ENCODE measurements around the gene ATAD3C.
"Not testable (repeated sequence)": the region's sequence is repeated elsewhere in the genome, so short reads cannot be mapped to it uniquely, and the experiment has no call there.

The ATAD3C gene

DNA sequence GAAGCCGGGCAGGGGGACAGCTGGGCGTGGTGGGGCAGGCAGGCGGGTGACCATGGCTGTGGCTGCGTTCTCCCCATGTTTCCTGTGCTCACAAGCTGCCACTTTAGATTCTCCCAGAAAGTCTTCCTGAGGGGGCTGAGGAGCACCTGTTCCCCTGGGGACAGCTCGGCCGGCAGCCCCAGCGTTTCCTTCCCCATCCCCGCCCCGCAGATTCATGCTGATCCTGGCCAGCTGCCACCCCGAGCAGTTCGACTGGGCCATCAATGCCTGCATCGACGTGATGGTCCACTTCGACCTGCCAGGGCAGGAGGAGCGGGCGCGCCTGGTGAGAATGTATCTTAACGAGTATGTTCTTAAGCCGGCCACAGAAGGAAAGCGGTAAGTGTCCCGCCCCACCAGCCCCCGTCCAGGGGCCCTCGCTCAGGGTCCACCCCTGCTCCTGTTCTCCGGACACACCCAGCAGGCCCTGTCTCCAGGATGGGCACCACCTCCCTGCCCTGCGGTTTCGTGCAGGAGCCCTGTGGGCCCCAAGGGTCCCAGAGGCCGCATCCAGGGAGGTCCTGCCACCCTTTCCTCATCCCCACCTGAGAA is 11.1 kb downstream of the ATAD3C start:
- no peak for DNase-seq
- in situ Hi-C loops (cut with HindIII; ENCODE audit: low pct_ligation_motif_present, low pct_unique_long_range_greater_than_20kb, low sequenced_read_pairs), result no loop called here

DNA sequence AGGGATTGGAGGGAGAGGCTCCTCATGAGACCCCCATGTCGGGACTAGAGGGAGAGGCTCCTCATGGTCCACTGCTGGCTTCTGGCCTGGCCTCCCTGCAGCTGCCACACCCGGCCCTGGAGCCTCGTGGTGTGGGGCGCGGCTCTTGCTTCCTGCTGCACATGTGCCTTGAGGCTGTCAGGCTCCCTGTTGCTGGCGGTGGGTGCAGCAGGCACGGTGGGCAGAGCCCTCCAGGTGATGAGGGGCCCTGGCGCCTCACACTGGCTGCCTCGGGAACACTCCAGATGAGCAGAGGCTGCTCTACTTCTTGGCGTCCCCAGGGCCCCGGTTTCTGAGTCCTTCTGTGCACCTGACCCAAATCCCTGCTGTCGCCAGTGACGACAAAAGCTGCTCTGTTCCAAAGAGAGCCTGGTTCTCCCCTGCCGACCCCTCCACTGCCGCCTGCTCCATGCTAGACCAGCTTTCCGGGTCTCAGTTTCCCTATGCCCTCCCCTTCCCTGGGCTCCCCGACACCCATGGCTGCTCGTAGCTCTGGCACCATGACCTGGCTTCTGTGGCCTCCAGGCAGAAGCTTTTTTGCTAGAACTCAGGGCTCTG is 12.3 kb downstream of the ATAD3C start:
- no peak for DNase-seq
- in situ Hi-C loops (cut with HindIII; ENCODE audit: low pct_ligation_motif_present, low pct_unique_long_range_greater_than_20kb, low sequenced_read_pairs), result no loop called here

- DNase-seq, result no peak
- in situ Hi-C loops (cut with HindIII; ENCODE audit: low pct_ligation_motif_present, low pct_unique_long_range_greater_than_20kb, low sequenced_read_pairs), result no loop called here
Observed at GRCh38 chr1:1462318-1462966, 13.0 kb downstream of the ATAD3C start.

DNA sequence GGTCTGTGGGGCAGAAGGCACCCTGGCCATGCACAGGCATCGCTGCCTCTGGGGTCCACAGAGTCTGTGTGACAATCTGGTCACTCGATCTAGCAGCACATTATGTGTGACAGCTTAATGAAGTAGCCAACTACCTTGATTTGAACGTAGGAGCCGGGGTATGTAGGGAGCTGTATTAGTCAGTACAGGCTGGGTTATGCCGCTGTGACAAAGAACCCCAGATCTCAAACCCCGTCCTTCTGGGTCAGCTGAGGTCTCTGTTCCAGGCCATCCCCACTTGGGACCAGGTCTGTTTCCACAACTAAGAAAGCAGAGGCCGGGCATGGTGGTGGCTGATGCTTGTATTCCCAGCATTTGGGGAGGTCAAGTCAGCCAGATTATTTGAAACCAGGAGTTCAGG is 13.8 kb downstream of the ATAD3C start:
- in situ Hi-C loops (cut with HindIII; ENCODE audit: low pct_ligation_motif_present, low pct_unique_long_range_greater_than_20kb, low sequenced_read_pairs), result no loop called here
- DNase-seq, result no peak

- in situ Hi-C loops (cut with HindIII; ENCODE audit: low pct_ligation_motif_present, low pct_unique_long_range_greater_than_20kb, low sequenced_read_pairs); DNase-seq: not testable (repeated sequence)
Observed at GRCh38 chr1:1468196-1468985, 18.9 kb downstream of the ATAD3C start.

DNA sequence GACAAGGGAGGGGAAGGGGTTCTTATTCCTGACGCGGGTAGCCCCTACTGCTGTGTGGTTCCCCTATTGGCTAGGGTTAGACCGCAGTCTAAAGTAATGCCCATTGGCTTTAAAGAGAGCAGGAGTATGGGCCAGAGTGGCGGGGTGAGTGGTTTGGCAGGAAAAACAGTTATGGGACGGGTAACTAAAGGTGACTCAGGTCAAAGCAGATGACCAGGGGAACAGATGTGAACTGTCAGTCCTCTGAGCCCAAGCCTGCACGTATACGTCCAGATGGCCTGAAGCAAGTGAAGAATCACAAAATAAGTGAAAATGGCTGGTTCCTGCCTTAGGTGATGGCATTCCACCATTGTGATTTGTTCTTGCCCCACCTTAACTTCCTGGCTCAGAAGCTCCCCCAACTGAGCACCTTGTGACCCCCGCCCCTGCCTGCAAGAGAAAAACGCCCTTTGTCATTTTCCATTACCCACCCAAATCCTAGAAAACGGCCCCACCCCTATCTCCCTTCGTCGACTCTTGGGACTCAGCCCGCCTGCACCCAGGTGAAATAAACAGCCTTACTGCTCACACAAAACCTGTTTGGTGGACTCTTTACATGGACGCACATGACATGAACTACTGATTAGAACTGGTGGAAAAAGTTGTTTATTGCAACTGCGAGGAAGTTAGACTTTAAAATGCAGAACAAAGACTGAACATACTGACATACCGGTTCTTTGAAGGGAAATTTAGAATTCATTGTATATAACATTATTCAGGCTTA is 21.3 kb downstream of the ATAD3C start:
- in situ Hi-C loops (cut with HindIII; ENCODE audit: low pct_ligation_motif_present, low pct_unique_long_range_greater_than_20kb, low sequenced_read_pairs), result no loop called here
- peak; percentile 10 for DNase-seq

DNA sequence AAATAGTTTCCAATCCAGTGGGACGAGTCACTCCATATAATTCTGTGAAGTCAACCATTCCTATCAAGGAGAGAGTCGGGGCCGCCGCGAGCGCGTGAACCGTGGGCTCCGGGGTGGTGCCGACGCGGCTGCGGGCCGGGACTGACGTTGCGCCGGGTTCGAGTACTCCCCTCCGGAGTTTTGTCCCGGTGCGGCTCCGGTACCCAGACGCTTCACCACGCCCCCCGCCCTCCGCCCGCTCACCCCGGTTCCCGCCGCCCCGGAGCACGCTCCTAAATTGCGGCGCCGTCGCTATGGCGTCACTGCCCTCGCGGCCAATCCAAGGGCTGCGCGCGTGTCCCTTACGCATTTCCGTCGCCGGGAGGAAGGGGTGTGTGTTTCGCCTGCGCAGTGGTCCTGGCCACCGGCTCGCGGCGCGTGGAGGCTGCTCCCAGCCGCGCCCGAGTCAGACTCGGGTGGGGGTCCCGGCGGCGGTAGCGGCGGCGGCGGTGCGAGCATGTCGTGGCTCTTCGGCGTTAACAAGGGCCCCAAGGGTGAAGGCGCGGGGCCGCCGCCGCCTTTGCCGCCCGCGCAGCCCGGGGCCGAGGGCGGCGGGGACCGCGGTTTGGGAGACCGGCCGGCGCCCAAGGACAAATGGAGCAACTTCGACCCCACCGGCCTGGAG is 22.0 kb downstream of the ATAD3C start, which contains the start of gene ATAD3B:
TSS of gene ATAD3B (plus strand) at position 377 of the 664 bp plus-strand sequence. CDS start at position 497, 120 bp downstream.
- DNase-seq, result peak; percentile 91
- in situ Hi-C loops (cut with HindIII; ENCODE audit: low pct_ligation_motif_present, low pct_unique_long_range_greater_than_20kb, low sequenced_read_pairs), result no loop called here

DNA sequence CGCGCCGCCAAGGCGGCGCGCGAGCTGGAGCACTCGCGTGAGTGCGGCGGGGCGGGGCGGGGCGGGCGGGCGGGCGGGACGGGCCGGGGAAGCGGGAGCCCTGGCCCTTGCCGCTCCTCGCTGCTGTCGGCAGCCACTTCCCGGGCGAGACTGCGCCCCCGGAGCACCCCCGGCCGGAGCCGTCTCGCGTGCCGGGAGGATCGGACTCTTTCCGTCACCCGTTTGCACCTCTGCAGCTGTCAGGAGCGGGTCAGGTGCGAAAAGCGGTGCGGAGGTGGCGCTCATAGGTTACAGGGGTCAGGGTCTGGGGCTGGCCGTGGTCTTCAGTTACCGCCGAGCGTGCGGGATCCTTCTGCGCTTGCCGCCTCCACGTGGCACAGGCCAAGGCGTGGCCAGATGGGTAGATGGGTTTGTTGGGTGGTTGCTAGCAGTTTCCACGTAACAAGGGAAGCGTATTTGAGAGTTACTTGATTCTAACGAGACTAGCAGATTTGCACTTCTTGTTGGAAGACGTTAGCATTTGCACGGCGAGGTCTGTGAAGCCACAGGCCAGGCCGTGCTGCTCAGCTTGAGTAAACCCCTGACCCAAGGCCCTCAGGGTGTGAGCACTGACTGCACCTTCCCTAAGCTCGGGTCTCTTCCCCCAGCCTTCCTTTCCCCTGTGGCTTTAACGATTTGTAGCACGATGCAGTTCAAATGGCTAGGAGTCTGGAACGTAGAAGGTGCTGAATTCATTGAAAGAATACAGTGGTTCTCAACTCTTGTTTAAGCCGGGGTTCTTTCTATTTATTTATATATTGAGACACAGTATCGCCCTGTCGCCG is 22.8 kb downstream of the ATAD3C start:
- DNase-seq; in situ Hi-C loops (cut with HindIII; ENCODE audit: low pct_ligation_motif_present, low pct_unique_long_range_greater_than_20kb, low sequenced_read_pairs): not testable (repeated sequence)

- DNase-seq; in situ Hi-C loops (cut with HindIII; ENCODE audit: low pct_ligation_motif_present, low pct_unique_long_range_greater_than_20kb, low sequenced_read_pairs): not testable (repeated sequence)
Observed at GRCh38 chr1:1476011-1476410, 26.5 kb downstream of the ATAD3C start.

DNA sequence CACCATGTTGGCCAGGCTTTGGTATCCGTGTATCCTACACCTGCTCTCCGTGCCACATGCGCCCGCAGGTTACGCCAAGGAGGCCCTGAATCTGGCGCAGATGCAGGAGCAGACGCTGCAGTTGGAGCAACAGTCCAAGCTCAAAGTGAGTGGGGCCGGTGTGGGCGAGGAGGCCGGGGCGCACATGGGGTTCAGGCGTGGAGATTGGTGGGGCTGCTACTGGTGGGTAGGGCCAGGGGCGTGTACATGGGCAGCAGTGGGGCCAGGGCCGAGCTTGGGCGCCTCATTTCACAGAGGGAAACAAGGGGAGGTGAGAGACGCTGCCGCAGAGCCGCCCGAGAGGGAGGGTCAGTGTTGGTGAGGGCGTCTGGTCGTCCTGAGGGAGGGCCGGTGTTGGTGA is 27.7 kb downstream of the ATAD3C start:
- DNase-seq, result no peak
- in situ Hi-C loops (cut with HindIII; ENCODE audit: low pct_ligation_motif_present, low pct_unique_long_range_greater_than_20kb, low sequenced_read_pairs), result no loop called here

GRCh38 chr1:1479547-1480487 is 30.3 kb downstream of the ATAD3C start:
- in situ Hi-C loops (cut with HindIII; ENCODE audit: low pct_ligation_motif_present, low pct_unique_long_range_greater_than_20kb, low sequenced_read_pairs), result no loop called here
- DNase-seq, result no peak

- in situ Hi-C loops (cut with HindIII; ENCODE audit: low pct_ligation_motif_present, low pct_unique_long_range_greater_than_20kb, low sequenced_read_pairs), result not testable (repeated sequence)
Observed at GRCh38 chr1:1480488-1480867, 31.0 kb downstream of the ATAD3C start.

GRCh38 chr1:1481811-1482210 is 32.3 kb downstream of the ATAD3C start:
- DNase-seq; in situ Hi-C loops (cut with HindIII; ENCODE audit: low pct_ligation_motif_present, low pct_unique_long_range_greater_than_20kb, low sequenced_read_pairs): not testable (repeated sequence)

More at GRCh38 chr1:1480488-1480867, 31.0 kb downstream of the ATAD3C start:
- not testable (repeated sequence) for DNase-seq

GRCh38 chr1:1482856-1483255 is 33.4 kb downstream of the ATAD3C start:
- in situ Hi-C loops (cut with HindIII; ENCODE audit: low pct_ligation_motif_present, low pct_unique_long_range_greater_than_20kb, low sequenced_read_pairs), result no loop called here
- DNase-seq, result no peak

DNA sequence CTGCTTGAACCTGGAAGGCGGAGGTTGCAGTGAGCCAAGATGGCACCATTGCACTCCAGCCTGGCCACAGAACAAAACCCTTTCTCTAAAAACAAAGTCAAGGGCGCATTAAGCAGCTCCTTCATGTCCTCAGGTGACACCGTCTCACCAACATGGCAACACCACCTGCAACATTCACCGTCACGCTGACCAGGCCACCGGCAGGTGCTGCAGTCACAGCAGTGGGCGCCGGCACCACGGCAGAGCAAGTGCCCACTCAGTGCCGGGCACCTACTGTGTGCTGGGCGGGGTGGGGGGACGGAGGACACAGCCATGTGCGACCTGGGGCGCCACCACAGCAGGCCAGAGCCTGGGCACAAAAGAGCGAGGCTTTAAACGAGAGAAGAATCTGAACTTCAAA is 34.2 kb downstream of the ATAD3C start:
- no peak for DNase-seq
- in situ Hi-C loops (cut with HindIII; ENCODE audit: low pct_ligation_motif_present, low pct_unique_long_range_greater_than_20kb, low sequenced_read_pairs), result no loop called here

All from ACHN (cell line).